ENCODE results near the gene SLC25A29.

Gene SLC25A29

GRCh38 chr14:100296106-100296651 is 10.1 kb downstream of the SLC25A29 start:
- no peak overlapping the region for H3K4me3 ChIP-seq (ENCODE audit: low read depth, low read length)
- TF ChIP-seq, protein P1, sequence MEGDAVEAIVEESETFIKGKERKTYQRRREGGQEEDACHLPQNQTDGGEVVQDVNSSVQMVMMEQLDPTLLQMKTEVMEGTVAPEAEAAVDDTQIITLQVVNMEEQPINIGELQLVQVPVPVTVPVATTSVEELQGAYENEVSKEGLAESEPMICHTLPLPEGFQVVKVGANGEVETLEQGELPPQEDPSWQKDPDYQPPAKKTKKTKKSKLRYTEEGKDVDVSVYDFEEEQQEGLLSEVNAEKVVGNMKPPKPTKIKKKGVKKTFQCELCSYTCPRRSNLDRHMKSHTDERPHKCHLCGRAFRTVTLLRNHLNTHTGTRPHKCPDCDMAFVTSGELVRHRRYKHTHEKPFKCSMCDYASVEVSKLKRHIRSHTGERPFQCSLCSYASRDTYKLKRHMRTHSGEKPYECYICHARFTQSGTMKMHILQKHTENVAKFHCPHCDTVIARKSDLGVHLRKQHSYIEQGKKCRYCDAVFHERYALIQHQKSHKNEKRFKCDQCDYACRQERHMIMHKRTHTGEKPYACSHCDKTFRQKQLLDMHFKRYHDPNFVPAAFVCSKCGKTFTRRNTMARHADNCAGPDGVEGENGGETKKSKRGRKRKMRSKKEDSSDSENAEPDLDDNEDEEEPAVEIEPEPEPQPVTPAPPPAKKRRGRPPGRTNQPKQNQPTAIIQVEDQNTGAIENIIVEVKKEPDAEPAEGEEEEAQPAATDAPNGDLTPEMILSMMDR (IDR thresholded peaks at IDR 0.05; ENCODE audit: low read depth, low read length, missing control alignments) = no peak
- DNase-seq (ENCODE audit: low read depth) = no peak

GRCh38 chr14:100295376-100296105 is 10.7 kb downstream of the SLC25A29 start:
- TF ChIP-seq, protein P1 (IDR thresholded peaks at IDR 0.05; ENCODE audit: low read depth, low read length, missing control alignments) = no peak
- DNase-seq (ENCODE audit: low read depth) = no peak

DNA sequence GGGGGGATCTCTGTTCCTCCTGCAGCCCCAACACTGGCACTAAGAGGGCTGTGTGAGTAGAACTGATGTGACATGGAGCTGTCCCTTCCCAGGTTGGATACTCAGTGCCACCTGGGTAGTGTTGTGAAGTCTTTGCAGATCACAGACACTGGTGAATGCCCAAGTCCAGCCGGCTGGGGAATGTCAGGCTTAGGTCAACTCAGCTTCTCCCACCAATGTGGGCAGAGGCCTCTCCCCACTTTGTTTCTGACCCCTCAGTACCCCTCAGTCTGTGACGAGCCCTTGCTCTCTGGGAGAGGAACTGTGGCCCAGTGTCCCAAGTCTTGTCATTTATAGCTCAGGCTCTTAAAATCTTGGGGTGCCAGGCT is 11.3 kb downstream of the SLC25A29 start:
- no peak overlapping the region for H3K4me3 ChIP-seq (ENCODE audit: low read depth, low read length)

More at GRCh38 chr14:100295376-100296105, 10.7 kb downstream of the SLC25A29 start:
- H3K4me3 ChIP-seq (ENCODE audit: low read depth, low read length) = no peak overlapping the region

GRCh38 chr14:100294213-100294962 is 11.9 kb downstream of the SLC25A29 start:
- no peak for DNase-seq (ENCODE audit: low read depth)
- TF ChIP-seq, protein P1 (IDR thresholded peaks at IDR 0.05; ENCODE audit: low read depth, low read length, missing control alignments) = no peak
- no peak overlapping the region for H3K4me3 ChIP-seq (ENCODE audit: low read depth, low read length)

More for the DNA sequence above, 11.3 kb downstream of the SLC25A29 start:
- TF ChIP-seq, protein P1 (IDR thresholded peaks at IDR 0.05; ENCODE audit: low read depth, low read length, missing control alignments) = no peak
- DNase-seq (ENCODE audit: low read depth) = no peak

- TF ChIP-seq, protein P1 (IDR thresholded peaks at IDR 0.05; ENCODE audit: low read depth, low read length, missing control alignments) = no peak
- no peak overlapping the region for H3K4me3 ChIP-seq (ENCODE audit: low read depth, low read length)
- DNase-seq (ENCODE audit: low read depth) = no peak
These were observed 12.6 kb downstream of the SLC25A29 start for GRCh38 chr14:100293497-100294212.

- no peak for DNase-seq (ENCODE audit: low read depth)
- H3K4me3 ChIP-seq (ENCODE audit: low read depth, low read length) = no peak overlapping the region
- TF ChIP-seq, protein P1 (IDR thresholded peaks at IDR 0.05; ENCODE audit: low read depth, low read length, missing control alignments) = no peak
These were observed 13.3 kb downstream of the SLC25A29 start for GRCh38 chr14:100292776-100293461.
